ENCODE measurements around the gene WDR87.
"Not testable (repeated sequence)": the region's sequence is repeated elsewhere in the genome, so short reads cannot be mapped to it uniquely, and the experiment has no call there.

- not testable (repeated sequence) for TF ChIP-seq CTCF (IDR thresholded peaks at IDR 0.05; ENCODE audit: low read length); EZH2 (IDR thresholded peaks at IDR 0.05; ENCODE audit: borderline replicate concordance, low read length)
Measured at GRCh38 chr19:37865930-37866329, 40.5 kb downstream of the WDR87 start.

Data from OCI-LY1 (cell line).